ENCODE results near the gene IFI44L. TPM values are rescaled to one million over a fixed set of nuclear protein-coding genes. Genes with fewer than 3 reads are reported as not detected.

IFI44L gene
- total and polyA plus RNA-seq, 12 donors = 4.4 to 57.0 (median 12.4) TPM

- Histone ChIP-seq H3K9me3 (replicated peaks in 1 of 3) (no peaks in the 10 kb centered on the region), H3K4me3 (no peak overlapping the region), H3K36me3 (replicated peaks in 1 of 2) (no peaks in the 10 kb centered on the region), H3K27ac (no peak overlapping the region), H3K4me1 (replicated peaks in 1 of 2) (no peaks in the 10 kb centered on the region), H3K27me3 (no peaks in the 10 kb centered on the region)
- TF ChIP-seq POLR2A (IDR thresholded peaks at IDR 0.05) = no peak
- TF ChIP-seq, protein P1, sequence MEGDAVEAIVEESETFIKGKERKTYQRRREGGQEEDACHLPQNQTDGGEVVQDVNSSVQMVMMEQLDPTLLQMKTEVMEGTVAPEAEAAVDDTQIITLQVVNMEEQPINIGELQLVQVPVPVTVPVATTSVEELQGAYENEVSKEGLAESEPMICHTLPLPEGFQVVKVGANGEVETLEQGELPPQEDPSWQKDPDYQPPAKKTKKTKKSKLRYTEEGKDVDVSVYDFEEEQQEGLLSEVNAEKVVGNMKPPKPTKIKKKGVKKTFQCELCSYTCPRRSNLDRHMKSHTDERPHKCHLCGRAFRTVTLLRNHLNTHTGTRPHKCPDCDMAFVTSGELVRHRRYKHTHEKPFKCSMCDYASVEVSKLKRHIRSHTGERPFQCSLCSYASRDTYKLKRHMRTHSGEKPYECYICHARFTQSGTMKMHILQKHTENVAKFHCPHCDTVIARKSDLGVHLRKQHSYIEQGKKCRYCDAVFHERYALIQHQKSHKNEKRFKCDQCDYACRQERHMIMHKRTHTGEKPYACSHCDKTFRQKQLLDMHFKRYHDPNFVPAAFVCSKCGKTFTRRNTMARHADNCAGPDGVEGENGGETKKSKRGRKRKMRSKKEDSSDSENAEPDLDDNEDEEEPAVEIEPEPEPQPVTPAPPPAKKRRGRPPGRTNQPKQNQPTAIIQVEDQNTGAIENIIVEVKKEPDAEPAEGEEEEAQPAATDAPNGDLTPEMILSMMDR (IDR thresholded peaks at IDR 0.05) = no peak
- no peak for DNase-seq
- 87 to 92% (median 90%) methylated on average over 4 of the region's 4 CpGs for WGBS, 4 donors
- intact Hi-C loops (cut with DNase I) = no loop called here
These were observed 21.3 kb downstream of the IFI44L start for GRCh38 chr1:78641558-78641957.

GRCh38 chr1:78645723-78646122, 25.5 kb downstream of the IFI44L start:
- WGBS, 4 donors = 55 to 62% (median 58%) methylated on average over 1 of the region's 1 CpG
- H3K4me3 ChIP-seq = no peak overlapping the region
- no peak for DNase-seq
- no peaks in the 10 kb centered on the region for H3K9me3 ChIP-seq (replicated peaks in 1 of 3)
- peak overlapping the region in 1 of 5 donors; percentile 25 for H3K27ac ChIP-seq
- H3K36me3 ChIP-seq (replicated peaks in 1 of 2) = no peaks in the 10 kb centered on the region
- TF ChIP-seq, protein P1 (IDR thresholded peaks at IDR 0.05) = no peak
- TF ChIP-seq POLR2A (IDR thresholded peaks at IDR 0.05) = no peak
- intact Hi-C loops (cut with DNase I) = no loop called here
- peaks cover 0 to 9% of the 10 kb centered on the region in 2 donors for H3K4me1 ChIP-seq (replicated peaks in 1 of 2)
- no peaks in the 10 kb centered on the region for H3K27me3 ChIP-seq

DNA sequence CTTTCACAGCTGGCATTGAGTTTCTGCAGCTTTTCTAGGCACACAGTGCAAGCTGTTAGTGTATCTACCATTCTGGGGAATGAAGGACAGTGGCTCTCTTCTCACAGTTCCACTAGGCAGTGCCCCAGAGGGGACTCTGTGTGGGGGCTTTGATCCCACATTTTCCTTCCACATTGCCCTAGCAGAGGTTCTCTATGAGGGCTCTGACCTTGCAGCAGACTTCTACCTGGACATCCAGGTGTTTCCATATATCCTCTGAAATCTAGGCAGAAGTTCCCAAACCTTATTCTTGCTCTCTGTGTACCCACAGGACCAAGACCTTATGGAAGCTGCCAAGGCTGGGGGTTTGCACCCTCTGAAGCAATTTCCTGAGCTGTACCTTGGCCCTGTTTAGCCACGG, 27.0 kb downstream of the IFI44L start:
- no peaks in the 10 kb centered on the region for H3K9me3 ChIP-seq (replicated peaks in 1 of 3)
- no peak for DNase-seq
- WGBS, 4 donors = 78 to 100% (median 97%) methylated on average over 1 of the region's 1 CpG
- no peak for TF ChIP-seq POLR2A (IDR thresholded peaks at IDR 0.05)
- TF ChIP-seq, protein P1 (IDR thresholded peaks at IDR 0.05) = no peak
- no peak overlapping the region for H3K27ac ChIP-seq
- H3K27me3 ChIP-seq = no peaks in the 10 kb centered on the region
- intact Hi-C loops (cut with DNase I) = no loop called here
- H3K36me3 ChIP-seq (replicated peaks in 1 of 2) = no peaks in the 10 kb centered on the region
- H3K4me3 ChIP-seq = no peak overlapping the region
- H3K4me1 ChIP-seq (replicated peaks in 1 of 2) = peaks cover 0 to 15% of the 10 kb centered on the region in 2 donors

DNA sequence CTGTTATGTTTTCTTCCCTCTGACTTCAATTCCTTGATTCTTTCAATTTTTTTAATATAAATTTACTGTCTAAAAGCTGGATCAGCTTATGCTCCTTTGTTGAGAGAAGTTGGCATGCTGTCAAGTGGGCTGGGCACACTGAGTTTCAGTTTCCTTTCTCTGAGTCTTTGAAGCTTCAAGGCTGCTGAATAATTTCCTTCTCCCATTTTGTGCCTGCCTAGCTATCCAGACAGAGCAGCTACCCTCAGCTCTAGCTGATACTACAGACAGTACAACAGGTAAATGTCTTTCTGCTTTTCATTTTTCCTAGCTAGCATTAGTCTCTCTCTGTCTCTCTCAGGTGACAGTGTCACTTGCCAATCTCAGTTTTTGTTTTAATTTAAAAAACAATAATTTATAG, 29.4 kb downstream of the IFI44L start, which contains the start of gene IFI44:
Gene IFI44 (plus strand): TSS at position 204 of the 400 bp plus-strand sequence. CDS start 365 bp downstream, outside the sequence.
- H3K4me1 ChIP-seq (replicated peaks in 1 of 2) = peaks cover 0 to 35% of the 10 kb centered on the region in 2 donors
- H3K36me3 ChIP-seq (replicated peaks in 1 of 2) = no peaks in the 10 kb centered on the region
- peak; percentile 83 to 97 (median 90) for DNase-seq
- peak within 1 kb of the TSS in 4 of 5 donors; percentile 27 to 63 (median 55) for H3K27ac ChIP-seq
- H3K4me3 ChIP-seq = peak within 1 kb of the TSS in 2 of 4 donors; percentile 9 to 68
- intact Hi-C loops (cut with DNase I) = no loop called here
- peak; percentile 23 to 82 for TF ChIP-seq POLR2A (IDR thresholded peaks at IDR 0.05)
- TF ChIP-seq, protein P1 (IDR thresholded peaks at IDR 0.05) = no peak
- H3K9me3 ChIP-seq (replicated peaks in 1 of 3) = no peaks in the 10 kb centered on the region
- no peaks in the 10 kb centered on the region for H3K27me3 ChIP-seq
